Left ventricle myocardium superior (tissue), 1 donor: Measurements from ENCODE around the gene S100A5. TPM values are rescaled to one million over a fixed set of nuclear protein-coding genes. Genes with fewer than 3 reads are reported as not detected.
"Not testable (repeated sequence)": the region's sequence is repeated elsewhere in the genome, so short reads cannot be mapped to it uniquely, and the experiment has no call there.

Experiments used
- ATAC-seq: fragments of 200-7000 bp; cut with Tn5 transposase; one replicate; pipeline ENCODE4 v1.9.1; 2020; ENCODE audit warnings: mild to moderate bottlenecking, moderate library complexity
- DNase-seq: peaks from one replicate; pipeline ENCODE4 v3.0.0-alpha.2; 2020
- intact Hi-C: fragments of 100-400 bp; cut with micrococcal nuclease; formaldehyde crosslinking; loops from one replicate; pipeline ENCODE4 v1.11.0; 2022
- total RNA-seq: library from RNA; stranded (reverse); fragmentation: NEBNext Ultra II Directional; extraction: Animal tissue kit (Norgen Biotek cat#: 25700); gene quantifications from one replicate; pipeline ENCODE4 v1.2.1, GENCODE V29; 2021
- donor health status: DM: no; HTN: yes; CAD: no; lungs with severe emphysema.

The S100A5 gene
- total RNA-seq, 1 donor from 2014 or later: not detected

GRCh38 chr1:153536012-153536670, 4.6 kb downstream of the S100A5 start:
- intact Hi-C loops: no loop called here
- ATAC-seq (peak; percentile 82), DNase-seq (peak; percentile 91)

- intact Hi-C loops: no loop called here
Observed at GRCh38 chr1:153535242-153536011, 5.3 kb downstream of the S100A5 start, which contains the start of gene S100A6. Gene S100A6, minus strand, starts transcription at chr1:153535991. Its CDS starts 652 bp downstream, at chr1:153535339.

GRCh38 chr1:153534925-153535241, 5.9 kb downstream of the S100A5 start:
- ATAC-seq (no peak), DNase-seq (no peak)
- intact Hi-C loops: no loop called here

More at GRCh38 chr1:153535242-153536011, 5.3 kb downstream of the S100A5 start, which contains the start of gene S100A6:
- DNase-seq: peak; percentile 70
- peak; percentile 65 for ATAC-seq

GRCh38 chr1:153534226-153534924, 6.4 kb downstream of the S100A5 start:
- no peak for ATAC-seq
- DNase-seq: no peak
- intact Hi-C loops: no loop called here

DNA sequence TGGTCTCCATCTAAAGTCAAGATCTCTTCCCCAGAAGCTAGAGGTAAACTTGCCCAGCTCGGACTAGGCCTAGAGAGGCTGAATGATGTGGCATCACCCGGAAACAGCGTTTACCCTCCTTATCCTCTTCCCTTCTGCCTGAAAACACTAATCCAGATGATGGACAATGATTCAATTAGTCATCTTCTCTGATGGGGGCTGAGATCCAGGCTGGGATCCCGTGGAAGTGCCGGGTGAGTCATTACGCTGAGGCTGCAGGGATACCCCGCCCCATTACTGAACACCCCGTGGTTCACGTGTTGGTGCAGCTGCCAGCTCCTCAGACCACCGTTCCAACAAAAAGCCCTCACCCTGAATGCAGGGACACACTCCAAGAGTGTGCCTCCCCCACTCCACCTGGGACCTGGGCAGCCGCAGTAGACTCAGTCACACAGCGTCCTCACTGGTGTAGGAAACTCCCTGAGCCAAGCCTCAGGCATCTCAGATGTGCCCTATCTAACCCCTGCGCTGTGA, 7.0 kb downstream of the S100A5 start:
- peak; percentile 57 for DNase-seq
- intact Hi-C loops: no loop called here
- ATAC-seq: peak; percentile 28

DNA sequence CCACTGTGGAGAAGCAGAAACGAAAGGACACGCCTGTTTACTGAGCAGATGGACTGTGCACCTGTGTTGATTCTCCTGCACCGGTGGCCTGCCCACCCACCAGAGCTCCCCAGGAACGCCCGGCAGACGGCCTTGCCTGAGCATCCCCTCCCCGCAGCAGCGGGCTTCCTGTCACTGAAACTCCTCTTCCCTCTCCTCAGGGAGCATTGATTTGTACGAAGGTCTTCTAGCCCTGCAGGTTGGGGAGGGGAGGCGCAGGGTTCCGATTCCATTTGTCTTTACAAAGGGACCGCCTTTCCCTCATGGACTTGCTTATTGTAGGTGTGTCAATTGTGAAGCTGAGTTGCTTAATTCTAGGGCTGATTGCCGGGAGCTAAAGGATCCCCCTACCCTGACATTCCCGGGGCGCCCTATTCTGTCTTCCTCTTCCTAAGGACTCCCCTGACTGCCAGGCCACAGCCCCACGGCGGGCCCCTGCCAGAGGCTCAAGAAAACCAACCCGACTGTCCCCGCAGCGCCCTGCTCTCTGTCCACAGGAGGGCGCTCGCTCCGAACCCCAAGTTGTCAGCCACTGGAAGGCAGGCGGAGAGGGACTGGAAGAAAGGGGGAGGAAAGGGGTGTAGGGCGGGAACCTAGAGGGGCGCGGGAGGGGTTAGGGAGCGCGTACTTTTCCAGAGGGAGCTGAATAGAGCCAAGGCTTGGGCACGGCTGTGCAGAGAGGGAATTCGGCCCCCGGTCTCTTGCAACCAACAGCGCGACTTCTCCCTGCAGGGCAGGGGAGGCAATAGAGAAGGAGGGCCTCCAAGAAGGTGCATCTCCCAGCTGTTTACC, 7.8 kb downstream of the S100A5 start:
- intact Hi-C loops: no loop called here
- DNase-seq (peak; percentile 91), ATAC-seq (peak; percentile 60)

DNA sequence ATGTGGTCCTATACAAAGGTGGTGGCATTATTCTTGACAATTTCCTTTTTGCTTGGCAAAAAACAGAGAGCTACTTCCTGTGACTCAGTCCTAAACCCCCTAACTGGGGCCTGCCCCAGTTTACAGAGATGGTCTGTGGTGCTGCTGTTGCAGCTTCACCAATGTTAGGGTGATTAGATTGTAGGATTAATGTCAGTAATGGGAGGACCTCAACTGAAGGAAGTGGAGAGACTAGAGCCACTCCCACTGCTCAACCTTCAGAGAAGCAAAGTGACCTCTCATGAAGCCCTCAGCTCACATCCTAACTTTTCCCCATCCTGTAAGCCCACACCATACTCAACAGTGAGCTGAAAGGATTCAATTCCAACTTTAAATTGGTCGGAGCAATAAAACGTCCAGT, 8.6 kb downstream of the S100A5 start:
- ATAC-seq (no peak), DNase-seq (no peak)
- intact Hi-C loops: no loop called here

DNA sequence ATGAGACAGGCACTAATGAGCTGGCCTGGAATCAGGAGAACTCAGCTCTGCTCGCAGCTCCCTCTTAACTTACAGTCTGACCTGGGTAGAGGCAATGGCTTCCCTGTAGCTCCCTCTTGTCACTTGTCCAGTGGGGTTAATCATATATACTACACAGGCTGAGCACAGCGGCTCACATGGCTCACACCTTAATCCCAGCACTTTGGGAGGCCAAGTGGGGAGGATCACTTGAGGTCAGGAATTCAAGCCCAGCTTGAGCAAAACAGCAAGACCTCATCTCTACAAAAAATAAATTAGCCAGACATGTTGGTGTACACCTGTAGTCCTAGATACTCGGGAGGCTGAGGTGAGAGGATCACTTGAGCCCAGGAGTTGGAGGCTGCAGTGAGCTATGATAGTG, 9.1 kb downstream of the S100A5 start:
- intact Hi-C loops: no loop called here
- DNase-seq (no peak), ATAC-seq (no peak)

DNA sequence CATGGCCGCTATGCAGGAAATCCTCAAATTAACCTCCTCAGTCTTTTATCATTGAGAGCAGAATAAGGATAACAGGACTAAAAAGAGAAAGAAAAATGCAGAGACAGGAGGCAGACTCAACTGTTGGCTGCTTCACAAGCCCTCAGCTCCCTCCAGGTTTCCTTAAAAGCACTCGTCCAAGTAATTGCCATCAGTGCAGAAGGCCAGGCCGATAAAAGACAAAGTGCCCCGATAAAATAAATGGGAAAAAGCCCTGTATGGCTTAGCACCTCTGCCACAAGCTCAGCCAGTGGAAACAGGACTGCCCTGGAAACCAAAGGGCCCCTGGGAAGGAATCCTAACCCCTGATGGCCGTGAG, 13.1 kb downstream of the S100A5 start:
- no peak for ATAC-seq
- intact Hi-C loops: no loop called here
- no peak for DNase-seq

DNA sequence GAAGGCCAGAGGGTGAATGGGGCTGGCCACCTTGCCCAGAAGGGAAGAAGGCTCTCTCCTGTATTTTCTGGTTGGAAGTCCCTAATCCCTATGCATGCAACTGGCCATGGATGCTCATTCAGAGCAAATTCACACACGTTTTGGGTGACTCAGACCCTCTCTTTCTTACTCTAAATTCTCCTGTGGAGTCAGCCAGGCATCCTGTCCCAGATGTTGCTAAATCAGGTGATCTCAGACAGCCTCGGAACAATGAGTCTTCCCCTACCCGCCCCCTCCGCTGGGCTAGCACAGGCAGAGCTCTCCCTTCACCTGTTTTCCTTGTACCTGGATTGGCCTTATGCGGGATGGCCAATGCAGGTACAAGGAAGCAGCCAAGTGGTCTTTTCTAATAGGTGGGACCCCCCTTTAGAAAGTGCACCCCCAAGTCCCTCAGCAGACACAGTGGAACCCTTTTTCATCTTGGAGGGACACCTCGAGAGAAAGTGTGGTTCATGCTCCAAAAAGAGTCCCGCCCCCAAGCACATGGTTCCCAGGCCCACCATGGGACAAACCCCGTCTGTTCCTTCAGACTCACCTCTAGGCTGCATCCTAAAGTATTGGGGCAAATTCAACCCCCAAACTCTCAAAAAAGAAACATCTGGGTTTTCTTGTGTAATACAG, 13.6 kb downstream of the S100A5 start:
- DNase-seq (no peak), ATAC-seq (no peak)
- intact Hi-C loops: no loop called here

DNA sequence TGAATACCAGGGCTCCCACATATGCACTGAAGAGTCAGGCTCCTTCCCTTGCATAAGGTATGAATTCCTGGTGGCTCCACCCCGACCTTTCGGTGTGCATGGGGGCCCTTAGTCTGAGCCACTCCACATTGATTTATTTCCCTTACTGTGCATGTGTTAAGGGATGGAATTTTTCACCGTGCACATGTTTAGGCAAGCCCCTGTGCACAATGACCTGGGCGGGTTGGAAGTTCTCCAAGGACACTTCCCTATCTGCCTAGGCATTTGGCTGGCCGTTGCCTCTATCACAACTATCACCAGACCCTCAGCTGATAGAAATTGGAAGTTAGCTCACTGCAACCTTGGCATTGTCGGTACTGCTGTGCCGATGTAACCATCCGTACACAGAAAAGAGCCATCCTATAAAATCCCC, 14.6 kb downstream of the S100A5 start:
- intact Hi-C loops: no loop called here
- DNase-seq (no peak), ATAC-seq (peak; percentile 75)

DNA sequence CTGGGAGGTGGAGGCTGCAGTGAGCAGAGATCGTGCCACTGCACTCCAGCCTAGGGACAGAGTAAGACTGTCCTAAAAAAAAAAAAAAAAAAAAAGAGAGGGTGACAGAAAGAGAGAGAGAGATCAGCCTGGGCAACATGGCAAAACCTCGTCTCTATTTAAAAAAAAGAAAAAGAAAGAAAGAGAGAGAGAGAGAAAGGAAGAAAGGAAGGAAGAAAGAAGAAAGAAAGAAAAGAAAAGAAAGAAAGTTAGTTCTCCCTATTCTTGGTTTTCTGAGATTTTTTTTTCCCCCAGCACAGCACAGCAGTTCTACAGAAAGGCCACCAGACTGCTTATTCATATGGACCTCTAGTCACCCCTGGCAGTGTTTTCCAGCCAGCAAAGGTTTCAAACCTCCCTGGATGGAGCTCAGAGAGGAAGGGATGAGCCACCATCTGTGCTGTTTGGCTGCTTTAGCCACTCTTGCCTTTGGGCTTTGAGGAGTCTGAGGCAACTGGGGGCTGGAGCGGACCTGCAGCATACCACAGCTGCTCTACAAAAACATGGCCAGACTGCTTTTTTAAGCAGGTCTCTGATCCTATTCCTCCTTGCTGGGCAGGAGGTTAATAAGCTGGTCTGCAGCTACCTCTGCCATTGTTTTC, 15.5 kb downstream of the S100A5 start:
- intact Hi-C loops: no loop called here
- ATAC-seq: peak; percentile 66
- DNase-seq: no peak

- DNase-seq, intact Hi-C loops, ATAC-seq: not testable (repeated sequence)
Observed at GRCh38 chr1:153522353-153523048, 18.2 kb downstream of the S100A5 start.

- ATAC-seq, intact Hi-C loops, DNase-seq: not testable (repeated sequence)
Observed at GRCh38 chr1:153521808-153522207, 18.9 kb downstream of the S100A5 start.

GRCh38 chr1:153520818-153521476, 19.8 kb downstream of the S100A5 start:
- intact Hi-C loops: no loop called here
- no peak for ATAC-seq
- DNase-seq: no peak

DNA sequence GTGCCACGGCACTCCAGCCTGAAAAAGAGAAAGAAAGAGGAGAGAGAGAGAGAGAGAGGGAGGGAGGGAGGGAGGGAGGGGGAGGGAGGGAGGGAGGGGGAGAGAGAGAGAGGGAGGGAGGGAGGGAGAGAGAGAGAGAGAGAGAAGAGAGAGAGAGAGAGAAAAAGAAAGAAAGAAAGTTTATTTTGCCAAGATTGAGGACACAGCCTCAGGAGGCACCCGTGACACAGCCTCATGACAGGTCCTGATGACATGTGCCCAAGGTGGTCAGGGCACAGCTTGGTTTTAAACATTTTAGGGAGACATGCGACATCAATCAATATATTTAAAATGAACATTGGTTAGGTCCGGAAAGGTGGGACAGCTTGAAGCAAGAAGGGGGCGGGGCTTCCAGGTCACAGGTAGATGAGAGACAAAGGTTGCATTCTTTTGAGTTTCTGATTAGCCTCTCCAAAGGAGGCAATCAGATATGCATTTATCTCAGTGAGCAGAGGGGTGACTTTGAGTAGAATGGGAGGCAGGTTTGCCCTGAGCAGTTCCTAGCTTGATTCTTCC, 20.5 kb downstream of the S100A5 start:
- ATAC-seq, DNase-seq, intact Hi-C loops: not testable (repeated sequence)

- ATAC-seq (no peak), DNase-seq (no peak)
- intact Hi-C loops: no loop called here
Observed at GRCh38 chr1:153519242-153519641, 21.5 kb downstream of the S100A5 start.
